Measurements from ENCODE around the gene ST3GAL3.

GRCh38 chr1:43781574-43781973, 74.2 kb downstream of the ST3GAL3 start:
- TF ChIP-seq CTCF (IDR thresholded peaks at IDR 0.05 in 4 of 5, conservative IDR thresholded peaks at IDR 0.05 in 1 of 5): no peak
- no peak for TF ChIP-seq POLR2A (IDR thresholded peaks at IDR 0.05)
